Measurements from ENCODE around the gene HSPA4L. TPM values are rescaled to one million over a fixed set of nuclear protein-coding genes. Genes with fewer than 3 reads are reported as not detected.

Gene HSPA4L
- total and polyA plus RNA-seq, 2 donors (not counting 1 experiment from before 2014, with no cell fraction given): not detected

- no peak overlapping the region for H3K27ac Mint-ChIP-seq
- ATAC-seq (ENCODE audit: low read depth) (no peak), DNase-seq (no peak)
- Histone ChIP-seq H3K9ac (ENCODE audit: low read length) (no peak overlapping the region), H3K79me2 (ENCODE audit: control insufficient read depth, insufficient read depth, low read length) (no peaks in the 10 kb centered on the region), H2AFZ (ENCODE audit: insufficient read depth, low read depth, low read length, poor library complexity, severe bottlenecking) (no peak overlapping the region), H3K4me3 (ENCODE audit: control extremely low read depth in 1 of 5, extremely low read depth in 1 of 5, insufficient read depth in 1 of 5, low read depth in 2 of 5, low read length in 4 of 5) (no peak overlapping the region), H4K20me1 (ENCODE audit: control insufficient read depth, insufficient read depth, low read length, poor library complexity, severe bottlenecking) (no peaks in the 10 kb centered on the region), H3K4me1 (ENCODE audit: control insufficient read depth in 2 of 2, insufficient read depth in 2 of 2, low read length in 2 of 2) (no peaks in the 10 kb centered on the region), H3K27ac (ENCODE audit: low read length in 2 of 2) (no peak overlapping the region), H3K36me3 (replicated peaks in 1 of 2; ENCODE audit: control extremely low read depth in 1 of 2, control insufficient read depth in 1 of 2, extremely low read depth in 1 of 2, insufficient read depth in 2 of 2, low read length in 1 of 2) (no peaks in the 10 kb centered on the region), H3K4me2 (replicated peaks; ENCODE audit: low read depth, low read length, poor library complexity, severe bottlenecking) (no peak overlapping the region), H3K9me3 (ENCODE audit: control extremely low read depth in 1 of 3, control insufficient read depth in 2 of 3, insufficient read depth in 1 of 3, low read length in 2 of 3) (no peaks in the 10 kb centered on the region), H3K27me3 (replicated peaks in 1 of 4; ENCODE audit: control extremely low read depth in 1 of 4, control insufficient read depth in 3 of 4, insufficient read depth in 4 of 4, low read length in 3 of 4) (no peaks in the 10 kb centered on the region)
- WGBS (ENCODE audit: insufficient coverage): no CpG with 5 or more reads among the region's 2 CpGs
- intact Hi-C loops (cut with micrococcal nuclease): no loop called here
- CTCF ChIA-PET: no interaction called here
- H3K9me3 Mint-ChIP-seq (ENCODE audit: insufficient read depth): no peaks in the 10 kb centered on the region
- no peaks in the 10 kb centered on the region for H3K4me1 Mint-ChIP-seq
- no peak overlapping the region for H3K4me3 Mint-ChIP-seq
- no peaks in the 10 kb centered on the region for H3K27me3 Mint-ChIP-seq
- TF ChIP-seq EZH2 (IDR thresholded peaks at IDR 0.05; ENCODE audit: borderline replicate concordance, insufficient read depth, low read depth, low read length, poor library complexity, severe bottlenecking): no peak
- TF ChIP-seq CTCF (IDR thresholded peaks at IDR 0.05): no peak
- POLR2A ChIA-PET: no interaction called here
Observed at GRCh38 chr4:127868196-127868595, 86.1 kb downstream of the HSPA4L start.

- Histone ChIP-seq H3K36me3 (replicated peaks in 1 of 2; ENCODE audit: control extremely low read depth in 1 of 2, control insufficient read depth in 1 of 2, extremely low read depth in 1 of 2, insufficient read depth in 2 of 2, low read length in 1 of 2) (no peaks in the 10 kb centered on the region), H4K20me1 (ENCODE audit: control insufficient read depth, insufficient read depth, low read length, poor library complexity, severe bottlenecking) (no peaks in the 10 kb centered on the region), H2AFZ (ENCODE audit: insufficient read depth, low read depth, low read length, poor library complexity, severe bottlenecking) (no peak overlapping the region), H3K4me3 (ENCODE audit: control extremely low read depth in 1 of 5, extremely low read depth in 1 of 5, insufficient read depth in 1 of 5, low read depth in 2 of 5, low read length in 4 of 5) (no peak overlapping the region), H3K27me3 (replicated peaks in 1 of 4; ENCODE audit: control extremely low read depth in 1 of 4, control insufficient read depth in 3 of 4, insufficient read depth in 4 of 4, low read length in 3 of 4) (no peaks in the 10 kb centered on the region), H3K27ac (ENCODE audit: low read length in 2 of 2) (no peak overlapping the region), H3K9me3 (ENCODE audit: control extremely low read depth in 1 of 3, control insufficient read depth in 2 of 3, insufficient read depth in 1 of 3, low read length in 2 of 3) (no peaks in the 10 kb centered on the region), H3K9ac (ENCODE audit: low read length) (no peak overlapping the region), H3K4me1 (ENCODE audit: control insufficient read depth in 2 of 2, insufficient read depth in 2 of 2, low read length in 2 of 2) (no peaks in the 10 kb centered on the region), H3K79me2 (ENCODE audit: control insufficient read depth, insufficient read depth, low read length) (no peaks in the 10 kb centered on the region), H3K4me2 (replicated peaks; ENCODE audit: low read depth, low read length, poor library complexity, severe bottlenecking) (no peak overlapping the region)
- H3K27me3 Mint-ChIP-seq: no peaks in the 10 kb centered on the region
- POLR2A ChIA-PET: no interaction called here
- no peak for DNase-seq
- no peak overlapping the region for H3K27ac Mint-ChIP-seq
- H3K9me3 Mint-ChIP-seq (ENCODE audit: insufficient read depth): no peaks in the 10 kb centered on the region
- no peaks in the 10 kb centered on the region for H3K4me1 Mint-ChIP-seq
- intact Hi-C loops (cut with micrococcal nuclease): no loop called here
- CTCF ChIA-PET: no interaction called here
- no peak overlapping the region for H3K4me3 Mint-ChIP-seq
- no peak for ATAC-seq (ENCODE audit: low read depth)
- TF ChIP-seq EZH2 (IDR thresholded peaks at IDR 0.05; ENCODE audit: borderline replicate concordance, insufficient read depth, low read depth, low read length, poor library complexity, severe bottlenecking): no peak
Observed at GRCh38 chr4:127870281-127870680, 88.2 kb downstream of the HSPA4L start.
